ENCODE results near the gene VWA5B1. TPM values are rescaled to one million over a fixed set of nuclear protein-coding genes. Genes with fewer than 3 reads are reported as not detected.

Gene VWA5B1
- total and polyA plus RNA-seq, 2 of the 4 experiments (the other 2 are of a cell fraction), result not detected

DNA sequence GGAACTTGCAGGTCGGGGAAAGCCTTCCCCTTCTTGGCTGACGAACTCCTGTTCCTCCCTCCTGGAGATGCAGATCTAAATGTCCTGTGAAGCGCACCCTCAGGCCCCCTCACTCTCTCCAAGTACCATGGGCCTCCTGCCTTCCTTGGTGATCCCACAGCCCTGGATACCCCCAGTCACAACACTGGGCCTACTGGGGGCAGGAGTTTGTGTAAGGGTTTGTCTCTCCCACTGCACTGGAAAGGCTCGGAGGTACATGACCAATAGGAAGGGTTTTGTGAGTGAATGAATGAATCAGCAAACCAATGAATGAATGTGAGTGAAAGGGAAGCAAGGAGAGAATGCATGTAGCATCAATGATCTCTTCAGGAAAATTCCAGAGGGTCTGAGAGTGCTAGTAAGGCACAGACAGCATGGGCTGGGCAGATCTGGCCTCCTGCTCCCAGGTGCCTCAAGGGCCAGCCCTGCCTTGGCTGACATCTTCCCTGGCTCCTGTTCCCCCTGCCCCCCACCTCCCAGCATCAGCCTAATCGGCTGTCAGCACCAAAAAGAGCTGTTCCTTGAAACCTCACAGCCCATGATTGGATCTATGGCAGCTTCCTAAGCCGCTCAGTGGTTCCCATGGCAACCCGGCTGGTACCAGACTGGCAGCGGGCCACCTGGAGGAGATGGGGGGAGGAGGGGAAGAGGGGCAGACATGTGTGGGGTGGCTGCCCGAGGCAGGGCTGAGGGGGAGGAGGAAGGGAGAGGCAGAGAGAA, 95.8 kb downstream of the VWA5B1 start:
- no peak overlapping the region for H4K5ac ChIP-seq (ENCODE audit: low read depth, low read length)
- in situ Hi-C loops (cut with MboI; ENCODE audit: low sequenced_read_pairs) (no loop called here), dilution Hi-C loops (cut with HindIII; ENCODE audit: low sequenced_read_pairs, unreplicated experiment) (no loop called here), intact Hi-C loops (cut with micrococcal nuclease) (no loop called here)
- H3K56ac ChIP-seq (ENCODE audit: extremely low read depth, insufficient read depth, low read length), result no peak overlapping the region
- H3K23ac ChIP-seq (ENCODE audit: low read depth, low read length), result no peak overlapping the region
- no peak overlapping the region for H4K8ac ChIP-seq (ENCODE audit: low read depth in 2 of 2, low read length in 2 of 2)
- no peaks in the 10 kb centered on the region for H3K4me1 ChIP-seq (ENCODE audit: control insufficient read depth, insufficient read depth, low read length)
- H2AFZ ChIP-seq (replicated peaks; ENCODE audit: low read length, poor library complexity), result no peak overlapping the region
- H2BK5ac ChIP-seq (ENCODE audit: low read depth, low read length, poor library complexity, severe bottlenecking), result no peak overlapping the region
- TF ChIP-seq, protein P1, sequence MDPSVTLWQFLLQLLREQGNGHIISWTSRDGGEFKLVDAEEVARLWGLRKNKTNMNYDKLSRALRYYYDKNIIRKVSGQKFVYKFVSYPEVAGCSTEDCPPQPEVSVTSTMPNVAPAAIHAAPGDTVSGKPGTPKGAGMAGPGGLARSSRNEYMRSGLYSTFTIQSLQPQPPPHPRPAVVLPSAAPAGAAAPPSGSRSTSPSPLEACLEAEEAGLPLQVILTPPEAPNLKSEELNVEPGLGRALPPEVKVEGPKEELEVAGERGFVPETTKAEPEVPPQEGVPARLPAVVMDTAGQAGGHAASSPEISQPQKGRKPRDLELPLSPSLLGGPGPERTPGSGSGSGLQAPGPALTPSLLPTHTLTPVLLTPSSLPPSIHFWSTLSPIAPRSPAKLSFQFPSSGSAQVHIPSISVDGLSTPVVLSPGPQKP (IDR thresholded peaks at IDR 0.05; ENCODE audit: borderline replicate concordance, low read depth, low read length), result no peak
- no peak for TF ChIP-seq MXI1 (IDR thresholded peaks at IDR 0.05; ENCODE audit: borderline replicate concordance, low read depth, low read length)
- TF ChIP-seq FOS (IDR thresholded peaks at IDR 0.05; ENCODE audit: low read depth, low read length), result no peak
- TF ChIP-seq, protein P2, sequence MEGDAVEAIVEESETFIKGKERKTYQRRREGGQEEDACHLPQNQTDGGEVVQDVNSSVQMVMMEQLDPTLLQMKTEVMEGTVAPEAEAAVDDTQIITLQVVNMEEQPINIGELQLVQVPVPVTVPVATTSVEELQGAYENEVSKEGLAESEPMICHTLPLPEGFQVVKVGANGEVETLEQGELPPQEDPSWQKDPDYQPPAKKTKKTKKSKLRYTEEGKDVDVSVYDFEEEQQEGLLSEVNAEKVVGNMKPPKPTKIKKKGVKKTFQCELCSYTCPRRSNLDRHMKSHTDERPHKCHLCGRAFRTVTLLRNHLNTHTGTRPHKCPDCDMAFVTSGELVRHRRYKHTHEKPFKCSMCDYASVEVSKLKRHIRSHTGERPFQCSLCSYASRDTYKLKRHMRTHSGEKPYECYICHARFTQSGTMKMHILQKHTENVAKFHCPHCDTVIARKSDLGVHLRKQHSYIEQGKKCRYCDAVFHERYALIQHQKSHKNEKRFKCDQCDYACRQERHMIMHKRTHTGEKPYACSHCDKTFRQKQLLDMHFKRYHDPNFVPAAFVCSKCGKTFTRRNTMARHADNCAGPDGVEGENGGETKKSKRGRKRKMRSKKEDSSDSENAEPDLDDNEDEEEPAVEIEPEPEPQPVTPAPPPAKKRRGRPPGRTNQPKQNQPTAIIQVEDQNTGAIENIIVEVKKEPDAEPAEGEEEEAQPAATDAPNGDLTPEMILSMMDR (conservative IDR thresholded peaks at IDR 0.05; ENCODE audit: low read depth, low read length), result no peak
- TF ChIP-seq NFE2L2 (IDR thresholded peaks at IDR 0.05; ENCODE audit: low read depth, low read length), result no peak
- TF ChIP-seq SMC3 (IDR thresholded peaks at IDR 0.05; ENCODE audit: low read depth, low read length), result no peak
- no peak for TF ChIP-seq RAD21 (IDR thresholded peaks at IDR 0.05; ENCODE audit: low read length)
- TF ChIP-seq CHD1 (IDR thresholded peaks at IDR 0.05; ENCODE audit: low read depth, low read length), result no peak
- no peak for TF ChIP-seq RFX5 (IDR thresholded peaks at IDR 0.05; ENCODE audit: low read depth, low read length)
- no peak for TF ChIP-seq BHLHE40 (IDR thresholded peaks at IDR 0.05; ENCODE audit: low read depth, low read length)
- no peak for TF ChIP-seq CEBPB (IDR thresholded peaks at IDR 0.05; ENCODE audit: low read depth, low read length)
- TF ChIP-seq RCOR1 (IDR thresholded peaks at IDR 0.05; ENCODE audit: insufficient replicate concordance, low read length), result no peak
- TF ChIP-seq MAFK (IDR thresholded peaks at IDR 0.05; ENCODE audit: low read depth, low read length), result no peak
- no peak for TF ChIP-seq POLR2A (IDR thresholded peaks at IDR 0.05; ENCODE audit: low read depth, low read length)
- TF ChIP-seq MAZ (IDR thresholded peaks at IDR 0.05; ENCODE audit: borderline replicate concordance, low read depth, low read length), result no peak
- TF ChIP-seq, protein P3, sequence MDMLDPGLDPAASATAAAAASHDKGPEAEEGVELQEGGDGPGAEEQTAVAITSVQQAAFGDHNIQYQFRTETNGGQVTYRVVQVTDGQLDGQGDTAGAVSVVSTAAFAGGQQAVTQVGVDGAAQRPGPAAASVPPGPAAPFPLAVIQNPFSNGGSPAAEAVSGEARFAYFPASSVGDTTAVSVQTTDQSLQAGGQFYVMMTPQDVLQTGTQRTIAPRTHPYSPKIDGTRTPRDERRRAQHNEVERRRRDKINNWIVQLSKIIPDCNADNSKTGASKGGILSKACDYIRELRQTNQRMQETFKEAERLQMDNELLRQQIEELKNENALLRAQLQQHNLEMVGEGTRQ (IDR thresholded peaks at IDR 0.05; ENCODE audit: low read depth, low read length), result no peak
- H3K27me3 ChIP-seq (ENCODE audit: control insufficient read depth, insufficient read depth, low read length), result peaks cover 68% of the 10 kb centered on the region
- no peak overlapping the region for H3K14ac ChIP-seq (replicated peaks; ENCODE audit: low read depth, low read length)
- no TSS peak for BruUV-seq (replicated peaks)
- no peaks in the 10 kb centered on the region for H3K79me1 ChIP-seq (ENCODE audit: low read depth in 1 of 2, low read length in 2 of 2)
- H3K18ac ChIP-seq (ENCODE audit: low read depth, low read length), result no peak overlapping the region
- H3K4me2 ChIP-seq (ENCODE audit: low read depth, low read length), result no peak overlapping the region
- no peak overlapping the region for H3K27ac ChIP-seq (ENCODE audit: insufficient read depth, low read length)
- 44% methylated on average over 5 of the region's 9 CpGs; no CpG with 5 or more reads in 1 of the 2 experiments for WGBS, 2 experiments (ENCODE audit: extremely low coverage in 2 of 2, insufficient read length in 1 of 2)
- no peaks in the 10 kb centered on the region for H3K9me3 ChIP-seq (ENCODE audit: control insufficient read depth, insufficient read depth, low read length)
- no peaks in the 10 kb centered on the region for H3K36me3 ChIP-seq (ENCODE audit: control insufficient read depth, insufficient read depth, low read length)
- no peaks in the 10 kb centered on the region; the same call in 1 of the 2 replicates for H3K9me1 ChIP-seq (ENCODE audit: insufficient read depth, low read length)
- no peaks in the 10 kb centered on the region for H4K20me1 ChIP-seq (ENCODE audit: insufficient read depth, low read length)
- no peak overlapping the region for H2BK15ac ChIP-seq (ENCODE audit: low read depth, low read length)
- CTCF ChIA-PET, result no interaction called here
- no peak overlapping the region for H2AK9ac ChIP-seq (replicated peaks; ENCODE audit: low read depth, low read length, poor library complexity)
- POLR2A ChIA-PET (ENCODE audit: unreplicated experiment), result no interaction called here
- H2BK20ac ChIP-seq (ENCODE audit: low read depth, low read length), result no peak overlapping the region
- DNase-seq (no peak), ATAC-seq (ENCODE audit: low read depth) (no peak)
- H3K4ac ChIP-seq (ENCODE audit: low read depth, low read length), result no peak overlapping the region
- no peak overlapping the region for H3K4me3 ChIP-seq (ENCODE audit: insufficient read depth, low read depth, low read length)
- H2AK5ac ChIP-seq (ENCODE audit: low read depth, low read length), result no peak overlapping the region
- H4K91ac ChIP-seq (ENCODE audit: insufficient read depth, low read depth, low read length), result no peak overlapping the region
- H2BK120ac ChIP-seq (ENCODE audit: low read depth, low read length), result no peak overlapping the region
- H3K9ac ChIP-seq (ENCODE audit: low read depth, low read length), result no peak overlapping the region

Data from IMR-90 (cell line).